ENCODE measurements around the gene ONECUT2.

Gene ONECUT2

GRCh38 chr18:57475903-57476302, 40.7 kb downstream of the ONECUT2 start:
- Histone ChIP-seq H3K9me3 (no peaks in the 10 kb centered on the region), H3K4me3 (ENCODE audit: low read depth, low read length) (no peak overlapping the region), H3K27me3 (no peaks in the 10 kb centered on the region), H3K36me3 (peaks cover 10% of the 10 kb centered on the region; the same call in 1 of the 2 replicates), H3K4me1 (no peaks in the 10 kb centered on the region)
- TF ChIP-seq, protein P1, sequence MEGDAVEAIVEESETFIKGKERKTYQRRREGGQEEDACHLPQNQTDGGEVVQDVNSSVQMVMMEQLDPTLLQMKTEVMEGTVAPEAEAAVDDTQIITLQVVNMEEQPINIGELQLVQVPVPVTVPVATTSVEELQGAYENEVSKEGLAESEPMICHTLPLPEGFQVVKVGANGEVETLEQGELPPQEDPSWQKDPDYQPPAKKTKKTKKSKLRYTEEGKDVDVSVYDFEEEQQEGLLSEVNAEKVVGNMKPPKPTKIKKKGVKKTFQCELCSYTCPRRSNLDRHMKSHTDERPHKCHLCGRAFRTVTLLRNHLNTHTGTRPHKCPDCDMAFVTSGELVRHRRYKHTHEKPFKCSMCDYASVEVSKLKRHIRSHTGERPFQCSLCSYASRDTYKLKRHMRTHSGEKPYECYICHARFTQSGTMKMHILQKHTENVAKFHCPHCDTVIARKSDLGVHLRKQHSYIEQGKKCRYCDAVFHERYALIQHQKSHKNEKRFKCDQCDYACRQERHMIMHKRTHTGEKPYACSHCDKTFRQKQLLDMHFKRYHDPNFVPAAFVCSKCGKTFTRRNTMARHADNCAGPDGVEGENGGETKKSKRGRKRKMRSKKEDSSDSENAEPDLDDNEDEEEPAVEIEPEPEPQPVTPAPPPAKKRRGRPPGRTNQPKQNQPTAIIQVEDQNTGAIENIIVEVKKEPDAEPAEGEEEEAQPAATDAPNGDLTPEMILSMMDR (IDR thresholded peaks at IDR 0.05; ENCODE audit: low read depth, low read length) = no peak
- DNase-seq = no peak

DNA sequence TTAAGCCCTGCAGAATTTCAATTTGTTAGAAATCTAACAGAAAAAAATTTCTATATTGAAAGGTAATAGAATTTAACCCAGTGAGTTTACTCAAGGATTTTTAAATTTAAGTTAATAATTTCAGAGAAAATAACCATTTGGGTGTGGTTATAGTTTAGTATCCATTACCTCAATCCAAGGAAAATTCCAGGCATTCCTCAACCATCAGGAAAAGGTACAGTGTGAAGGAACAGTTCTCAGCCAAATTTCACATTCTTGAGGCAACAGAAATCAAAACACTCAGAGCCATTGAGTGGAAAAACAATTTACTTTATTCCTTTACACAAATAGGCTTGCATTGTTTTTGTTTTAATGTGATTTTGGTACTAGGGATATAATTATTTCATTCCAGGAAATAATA, 45.6 kb downstream of the ONECUT2 start:
- TF ChIP-seq, protein P1 (IDR thresholded peaks at IDR 0.05; ENCODE audit: low read depth, low read length) = no peak
- Histone ChIP-seq H3K4me1 (no peaks in the 10 kb centered on the region), H3K4me3 (ENCODE audit: low read depth, low read length) (no peak overlapping the region), H3K9me3 (no peaks in the 10 kb centered on the region), H3K36me3 (peaks cover 10% of the 10 kb centered on the region; the same call in 1 of the 2 replicates), H3K27me3 (no peaks in the 10 kb centered on the region)
- DNase-seq = no peak

DNA sequence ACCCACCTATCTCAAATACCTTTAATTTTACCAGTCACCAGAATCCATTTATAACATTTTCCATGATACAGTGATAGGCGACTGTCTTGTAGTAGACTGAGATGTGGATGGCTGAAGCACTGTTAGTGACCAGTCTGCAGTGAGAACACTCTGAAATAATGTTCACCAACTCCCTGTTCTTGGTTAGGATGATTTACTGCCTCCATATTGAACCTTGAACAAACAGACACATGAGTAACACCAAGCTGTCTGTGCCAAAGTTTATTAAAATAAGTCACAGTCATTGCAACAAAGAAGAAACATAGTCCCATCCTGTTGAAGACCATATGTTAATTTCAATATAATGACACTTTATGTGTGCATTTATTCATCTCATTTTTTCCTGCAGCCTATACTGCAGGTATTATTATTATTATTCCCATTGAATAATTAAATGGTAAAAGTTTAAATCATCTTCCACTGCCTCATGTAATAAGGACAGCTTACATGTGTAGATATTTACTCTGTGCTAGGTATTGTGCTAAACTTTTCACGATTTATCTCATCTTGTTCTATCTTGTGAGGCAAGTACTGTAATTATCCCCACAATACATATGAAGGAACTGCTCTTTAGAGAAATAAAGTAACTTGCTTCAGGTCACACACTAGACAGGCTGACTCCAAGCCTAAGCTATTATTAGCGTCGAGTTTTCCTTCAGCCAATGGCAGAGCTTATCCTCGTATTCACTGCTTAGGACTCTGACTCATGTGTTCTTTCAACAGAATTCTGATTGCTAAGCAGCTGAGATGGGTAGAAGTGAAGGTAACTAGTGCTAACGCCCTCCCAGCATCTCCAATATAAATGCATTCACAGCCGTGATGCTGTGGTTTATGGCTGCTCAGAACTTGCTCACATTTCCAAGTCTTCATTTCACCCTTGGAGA, 62.5 kb downstream of the ONECUT2 start:
- H3K36me3 ChIP-seq = no peaks in the 10 kb centered on the region
- no peaks in the 10 kb centered on the region for H3K27me3 ChIP-seq
- no peak for DNase-seq
- no peak overlapping the region for H3K4me3 ChIP-seq (ENCODE audit: low read depth, low read length)
- no peaks in the 10 kb centered on the region for H3K9me3 ChIP-seq
- TF ChIP-seq, protein P1 (IDR thresholded peaks at IDR 0.05; ENCODE audit: low read depth, low read length) = no peak
- H3K4me1 ChIP-seq = no peaks in the 10 kb centered on the region

DNA sequence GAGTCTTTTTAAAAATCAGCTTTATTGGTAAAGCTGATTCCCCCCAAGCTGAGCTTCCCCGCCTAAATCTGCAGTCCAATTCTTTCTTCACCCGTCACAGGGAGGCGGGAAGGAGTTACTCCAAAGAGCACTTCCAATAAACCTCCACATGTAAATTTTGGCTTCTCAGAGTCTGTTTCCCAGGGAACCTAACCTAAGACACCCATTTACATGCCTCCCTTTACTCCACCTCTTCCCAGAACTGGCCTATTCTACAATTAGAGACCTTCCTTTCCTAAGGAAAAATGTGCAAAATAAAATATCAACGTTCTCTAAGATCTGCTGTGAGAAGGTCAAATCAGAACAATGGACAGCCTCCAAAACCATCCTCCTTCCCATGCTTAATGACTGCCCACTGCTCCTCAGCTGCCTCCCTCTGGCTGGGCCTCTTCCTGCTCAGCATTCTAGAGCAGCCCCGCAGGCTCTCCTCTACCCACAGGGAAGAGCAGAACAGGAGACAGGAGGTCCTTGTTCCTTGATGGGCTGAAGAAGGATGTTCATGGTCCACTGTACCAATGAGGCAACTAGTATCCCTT, 63.6 kb downstream of the ONECUT2 start:
- Histone ChIP-seq H3K36me3 (no peaks in the 10 kb centered on the region), H3K27me3 (no peaks in the 10 kb centered on the region), H3K9me3 (no peaks in the 10 kb centered on the region), H3K4me1 (no peaks in the 10 kb centered on the region), H3K4me3 (ENCODE audit: low read depth, low read length) (no peak overlapping the region)
- no peak for DNase-seq
- TF ChIP-seq, protein P1 (IDR thresholded peaks at IDR 0.05; ENCODE audit: low read depth, low read length) = no peak

GRCh38 chr18:57502624-57503023, 67.5 kb downstream of the ONECUT2 start:
- Histone ChIP-seq H3K36me3 (no peaks in the 10 kb centered on the region), H3K9me3 (no peaks in the 10 kb centered on the region), H3K27me3 (no peaks in the 10 kb centered on the region), H3K4me1 (no peaks in the 10 kb centered on the region), H3K4me3 (ENCODE audit: low read depth, low read length) (no peak overlapping the region)
- no peak for DNase-seq
- TF ChIP-seq, protein P1 (IDR thresholded peaks at IDR 0.05; ENCODE audit: low read depth, low read length) = no peak

GRCh38 chr18:57505231-57505630, 70.1 kb downstream of the ONECUT2 start:
- TF ChIP-seq, protein P1 (IDR thresholded peaks at IDR 0.05; ENCODE audit: low read depth, low read length) = no peak
- H3K36me3 ChIP-seq = no peaks in the 10 kb centered on the region
- H3K4me3 ChIP-seq (ENCODE audit: low read depth, low read length) = no peak overlapping the region
- DNase-seq = no peak
- H3K9me3 ChIP-seq = no peaks in the 10 kb centered on the region
- H3K4me1 ChIP-seq = no peaks in the 10 kb centered on the region
- no peaks in the 10 kb centered on the region for H3K27me3 ChIP-seq

Data from BE2C (cell line).